22Rv1 (cell line): ENCODE results near the gene RNF152.

Source experiments
- ZFX ChIP-seq: fragments of 450-650 bp; IDR thresholded peaks from 2 replicates; pipeline ENCODE4 v1.6.1; 2017; ENCODE audit warnings: antibody characterized with exemption, borderline replicate concordance
- TF ChIP-seq, protein P1 (sequence below): fragments of 450-650 bp; IDR thresholded peaks from 2 replicates; pipeline ENCODE4 v1.5.1; 2017; ENCODE audit warnings: mild to moderate bottlenecking

- TF ChIP-seq, protein P1, sequence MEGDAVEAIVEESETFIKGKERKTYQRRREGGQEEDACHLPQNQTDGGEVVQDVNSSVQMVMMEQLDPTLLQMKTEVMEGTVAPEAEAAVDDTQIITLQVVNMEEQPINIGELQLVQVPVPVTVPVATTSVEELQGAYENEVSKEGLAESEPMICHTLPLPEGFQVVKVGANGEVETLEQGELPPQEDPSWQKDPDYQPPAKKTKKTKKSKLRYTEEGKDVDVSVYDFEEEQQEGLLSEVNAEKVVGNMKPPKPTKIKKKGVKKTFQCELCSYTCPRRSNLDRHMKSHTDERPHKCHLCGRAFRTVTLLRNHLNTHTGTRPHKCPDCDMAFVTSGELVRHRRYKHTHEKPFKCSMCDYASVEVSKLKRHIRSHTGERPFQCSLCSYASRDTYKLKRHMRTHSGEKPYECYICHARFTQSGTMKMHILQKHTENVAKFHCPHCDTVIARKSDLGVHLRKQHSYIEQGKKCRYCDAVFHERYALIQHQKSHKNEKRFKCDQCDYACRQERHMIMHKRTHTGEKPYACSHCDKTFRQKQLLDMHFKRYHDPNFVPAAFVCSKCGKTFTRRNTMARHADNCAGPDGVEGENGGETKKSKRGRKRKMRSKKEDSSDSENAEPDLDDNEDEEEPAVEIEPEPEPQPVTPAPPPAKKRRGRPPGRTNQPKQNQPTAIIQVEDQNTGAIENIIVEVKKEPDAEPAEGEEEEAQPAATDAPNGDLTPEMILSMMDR: no peak
- no peak for TF ChIP-seq ZFX
These were observed 46.4 kb upstream of the RNF152 start for GRCh38 chr18:61939046-61939674.
